Sigmoid colon (tissue), 7 donors: ENCODE results near the gene TTLL6. TPM values are rescaled to one million over a fixed set of nuclear protein-coding genes. Genes with fewer than 3 reads are reported as not detected.

Experiments
- DNase-seq: peaks from one replicate; pipeline ENCODE4 v3.0.0-alpha.2; 2019
- H3K27ac ChIP-seq, 4 donors: fragments of 200-600 bp; sonication (generic); one replicate each; pipeline ENCODE4 v1.5.1; 2016 to 2019; ENCODE audit warnings: mild to moderate bottlenecking in 1 of 4
- H3K27me3 ChIP-seq, 3 donors: fragments of 200-600 bp; sonication (generic); one replicate each; pipeline ENCODE4 v1.5.1; 2019; ENCODE audit warnings: mild to moderate bottlenecking in 1 of 3
- H3K36me3 ChIP-seq, 4 donors: fragments of 200-600 bp; sonication (generic); one replicate each; pipeline ENCODE4 v1.5.1; 2016 to 2019
- H3K4me1 ChIP-seq, 4 donors: fragments of 200-600 bp; sonication (generic); one replicate each; pipeline ENCODE4 v1.5.1; 2017 to 2019
- H3K4me3 ChIP-seq, 4 donors: fragments of 200-600 bp; sonication (generic); one replicate each; pipeline ENCODE4 v1.5.1; 2017 to 2019; ENCODE audit warnings: mild to moderate bottlenecking in 2 of 4, moderate library complexity in 1 of 4
- H3K9me3 ChIP-seq, 4 donors: fragments of 200-600 bp in 3 of 4; sonication (generic) in 3 of 4; one replicate each; pipeline versions ENCODE4 v1.5.1 to v1.6.1; 2013 to 2019
- CTCF ChIP-seq, 4 experiments: fragments of 450-650 bp in 3 of 4; fragments of 200-600 bp in 1 of 4; IDR thresholded peaks; one replicate each; pipeline ENCODE4 v1.5.1; 2016 to 2019; ENCODE audit warnings: antibody characterized with exemption in 4 of 4, mild to moderate bottlenecking in 3 of 4, moderate library complexity in 2 of 4
- EP300 ChIP-seq, 4 donors: sonication (generic); formaldehyde crosslinking; IDR thresholded peaks; one replicate each; pipeline ENCODE4 v1.6.1; 2017; ENCODE audit warnings: antibody characterized with exemption in 4 of 4
- POLR2A ChIP-seq, 2 donors: fragments of 450-650 bp; IDR thresholded peaks; one replicate each; pipeline ENCODE4 v1.6.1; 2016; ENCODE audit warnings: antibody characterized with exemption in 2 of 2, mild to moderate bottlenecking in 2 of 2, moderate library complexity in 2 of 2
- POLR2AphosphoS5 ChIP-seq, 4 donors: sonication (generic); formaldehyde crosslinking; IDR thresholded peaks; one replicate each; pipeline ENCODE4 v1.6.1; 2017; ENCODE audit warnings: antibody characterized with exemption in 4 of 4
- WGBS, 2 donors: extraction: QIAGEN DNeasy Blood & Tissue Kit; methylation state at CpG; one replicate each; pipeline ENCODE4 v1.1.7; 2013; 5-methylcytosine and 5-hydroxymethylcytosine counted together
- intact Hi-C: fragments of 100-400 bp; cut with DNase I; formaldehyde crosslinking; loops from one replicate; pipeline ENCODE4 v1.15.1; 2023
- polyA plus RNA-seq, 3 donors: library from polyadenylated mRNA; stranded (reverse); fragments of 200-250 nt; gene quantifications; one replicate each; pipeline ENCODE4 v1.2.3, GENCODE V29; 2013
- total RNA-seq, 4 donors: library from RNA; depleted of rRNA; stranded (reverse); fragments of >200 nt; gene quantifications; one replicate each; pipeline ENCODE4 v1.1.0, GENCODE V29; 2016
- donor health status: healthy with polysubstance abuse.
- donor health status: Bipolar disorder and iron deficiency.
- donor health status: healthy.

The TTLL6 gene
- total and polyA plus RNA-seq, 7 donors = under 0.01 to 10.5 (median 3.5) TPM; not detected in 2

GRCh38 chr17:48769009-48769675 is 47.9 kb downstream of the TTLL6 start:
- no peak overlapping the region for H3K27ac ChIP-seq
- no peaks in the 10 kb centered on the region for H3K4me1 ChIP-seq
- 87 to 89% methylated on average over 5 of the region's 5 CpGs for WGBS, 2 donors
- no peaks in the 10 kb centered on the region for H3K36me3 ChIP-seq
- intact Hi-C loops = no loop called here
- peak; percentile 12 for DNase-seq
- TF ChIP-seq POLR2A (IDR thresholded peaks at IDR 0.05) (no peak), POLR2AphosphoS5 (IDR thresholded peaks at IDR 0.05) (no peak), CTCF (IDR thresholded peaks at IDR 0.05) (no peak), EP300 (IDR thresholded peaks at IDR 0.05) (no peak)
- no peak overlapping the region for H3K4me3 ChIP-seq
- peaks cover 0 to 14% (median 0%) of the 10 kb centered on the region in 3 donors for H3K27me3 ChIP-seq
- H3K9me3 ChIP-seq = no peaks in the 10 kb centered on the region

- 69 to 84% methylated on average over 4 of the region's 4 CpGs for WGBS, 2 donors
- H3K4me3 ChIP-seq = no peak overlapping the region
- peaks cover 0 to 28% (median 4%) of the 10 kb centered on the region in 3 donors for H3K27me3 ChIP-seq
- DNase-seq = peak; percentile 18
- H3K36me3 ChIP-seq = no peaks in the 10 kb centered on the region
- intact Hi-C loops = no loop called here
- no peak overlapping the region for H3K27ac ChIP-seq
- H3K9me3 ChIP-seq = no peaks in the 10 kb centered on the region
- TF ChIP-seq POLR2AphosphoS5 (IDR thresholded peaks at IDR 0.05) (no peak), EP300 (IDR thresholded peaks at IDR 0.05) (no peak)
- no peaks in the 10 kb centered on the region for H3K4me1 ChIP-seq
Observed at GRCh38 chr17:48767263-48767774, 49.7 kb downstream of the TTLL6 start.

- peak; percentile 3 for DNase-seq
- Histone ChIP-seq H3K27me3 (peaks cover 0 to 73% (median 22%) of the 10 kb centered on the region in 3 donors), H3K36me3 (no peaks in the 10 kb centered on the region), H3K27ac (no peak overlapping the region), H3K4me1 (no peaks in the 10 kb centered on the region), H3K9me3 (no peaks in the 10 kb centered on the region), H3K4me3 (no peak overlapping the region)
- 73 to 83% methylated on average over 6 of the region's 6 CpGs for WGBS, 2 donors
- no peak for TF ChIP-seq CTCF (IDR thresholded peaks at IDR 0.05)
- TF ChIP-seq EP300 (IDR thresholded peaks at IDR 0.05) = no peak
- TF ChIP-seq POLR2A (IDR thresholded peaks at IDR 0.05) = no peak
- no peak for TF ChIP-seq POLR2AphosphoS5 (IDR thresholded peaks at IDR 0.05)
- intact Hi-C loops = no loop called here
Observed at GRCh38 chr17:48761114-48761513, 55.9 kb downstream of the TTLL6 start.

- Histone ChIP-seq H3K9me3 (no peaks in the 10 kb centered on the region), H3K36me3 (no peaks in the 10 kb centered on the region), H3K4me3 (no peak overlapping the region), H3K27ac (no peak overlapping the region), H3K27me3 (peaks cover 4 to 80% (median 29%) of the 10 kb centered on the region in 3 donors), H3K4me1 (peaks cover 0 to under 1% (median 0%) of the 10 kb centered on the region in 4 donors)
- peak; percentile 5 for DNase-seq
- 14 to 49% methylated on average over 4 of the region's 4 CpGs for WGBS, 2 donors
- TF ChIP-seq EP300 (IDR thresholded peaks at IDR 0.05) = no peak
- TF ChIP-seq POLR2A (IDR thresholded peaks at IDR 0.05) = peak in 1 of 2 donors; percentile 53
- TF ChIP-seq CTCF (IDR thresholded peaks at IDR 0.05) = no peak
- no peak for TF ChIP-seq POLR2AphosphoS5 (IDR thresholded peaks at IDR 0.05)
- intact Hi-C loops = no loop called here
Observed at GRCh38 chr17:48760411-48760810, 56.6 kb downstream of the TTLL6 start.

GRCh38 chr17:48759288-48759687 is 57.7 kb downstream of the TTLL6 start:
- Histone ChIP-seq H3K4me1 (peaks cover 0 to 11% (median 10%) of the 10 kb centered on the region in 4 donors), H3K4me3 (no peak overlapping the region), H3K27ac (no peak overlapping the region), H3K27me3 (peaks cover 15 to 92% (median 40%) of the 10 kb centered on the region in 3 donors), H3K9me3 (no peaks in the 10 kb centered on the region), H3K36me3 (no peaks in the 10 kb centered on the region)
- no peak for DNase-seq
- TF ChIP-seq POLR2AphosphoS5 (IDR thresholded peaks at IDR 0.05) (no peak), POLR2A (IDR thresholded peaks at IDR 0.05) (no peak), EP300 (IDR thresholded peaks at IDR 0.05) (no peak), CTCF (IDR thresholded peaks at IDR 0.05) (no peak)
- intact Hi-C loops = no loop called here
